Neuronal stem cell (in vitro differentiated cells): Measurements from ENCODE around the gene LACRT. TPM values are rescaled to one million over a fixed set of nuclear protein-coding genes. Genes with fewer than 3 reads are reported as not detected.

Source experiments
- DNase-seq: peaks from one replicate; pipeline ENCODE4 v3.0.0-alpha.2; 2013; ENCODE audit warnings: low spot score
- H2AFZ ChIP-seq: one replicate; pipeline ENCODE4 v1.6.1; 2013; ENCODE audit warnings: mild to moderate bottlenecking, low read length, inconsistent platforms
- H2AK5ac ChIP-seq: 2 replicates; pipeline ENCODE4 v1.6.1; 2013; ENCODE audit warnings: low read depth, mild to moderate bottlenecking, inconsistent platforms, low read length, moderate library complexity, mixed read lengths
- H2BK120ac ChIP-seq: 2 replicates; pipeline ENCODE4 v1.6.1; 2013; ENCODE audit warnings: low read depth, mild to moderate bottlenecking, inconsistent platforms, low read length, moderate library complexity, mixed read lengths
- H2BK12ac ChIP-seq: one replicate; pipeline ENCODE4 v1.6.1; 2013; ENCODE audit warnings: low read length, inconsistent platforms
- H2BK15ac ChIP-seq: 2 replicates; pipeline ENCODE4 v1.6.1; 2013; ENCODE audit warnings: mild to moderate bottlenecking, low read length, inconsistent platforms, mixed read lengths
- H2BK5ac ChIP-seq: one replicate; pipeline ENCODE4 v1.6.1; 2013; ENCODE audit warnings: inconsistent platforms, mild to moderate bottlenecking, low read length, moderate library complexity
- H3K14ac ChIP-seq: one replicate; pipeline ENCODE4 v1.6.1; 2013; ENCODE audit warnings: low read length, inconsistent platforms
- H3K18ac ChIP-seq: 2 replicates; pipeline ENCODE4 v1.6.1; 2013; ENCODE audit warnings: low read length, inconsistent platforms
- H3K23ac ChIP-seq: 2 replicates; pipeline ENCODE4 v1.6.1; 2013; ENCODE audit warnings: low read depth, mild to moderate bottlenecking, mixed read lengths, low read length, inconsistent platforms; ENCODE audit not compliant: poor library complexity
- H3K27ac ChIP-seq: replicated peaks from 3 replicates; pipeline ENCODE4 v1.5.1; 2013; ENCODE audit warnings: low read length, inconsistent platforms
- H3K27me3 ChIP-seq, 3 experiments: 2 replicates each; pipeline ENCODE4 v1.6.1; 2013; ENCODE audit warnings: low read length in 3 of 3, mild to moderate bottlenecking in 2 of 3, inconsistent platforms in 1 of 3, low read depth in 1 of 3, mixed read lengths in 1 of 3, moderate library complexity in 1 of 3; ENCODE audit not compliant: control insufficient read depth in 3 of 3, insufficient read depth in 3 of 3
- H3K36me3 ChIP-seq, 2 donors: replicated peaks in 1 of 2; 2 replicates each; pipeline ENCODE4 v1.6.1; 2013; ENCODE audit warnings: low read length in 2 of 2; ENCODE audit not compliant: control insufficient read depth in 2 of 2, insufficient read depth in 2 of 2
- H3K4ac ChIP-seq: 2 replicates; pipeline ENCODE4 v1.6.1; 2013; ENCODE audit warnings: inconsistent platforms, mild to moderate bottlenecking, low read length, moderate library complexity
- H3K4me1 ChIP-seq, 2 donors: 1 replicate in 1 of 2; 2 replicates in 1 of 2; pipeline ENCODE4 v1.6.1; 2013; ENCODE audit warnings: low read length in 2 of 2, low read depth in 1 of 2; ENCODE audit not compliant: control insufficient read depth in 2 of 2, insufficient read depth in 1 of 2
- H3K4me2 ChIP-seq: one replicate; pipeline ENCODE4 v1.6.1; 2013; ENCODE audit warnings: mild to moderate bottlenecking, low read length, inconsistent platforms; ENCODE audit not compliant: insufficient read depth, poor library complexity, severe bottlenecking
- H3K4me3 ChIP-seq, 2 donors: 2 replicates each; pipeline ENCODE4 v1.5.1; 2013; ENCODE audit warnings: low read length in 2 of 2, mild to moderate bottlenecking in 2 of 2, inconsistent platforms in 1 of 2, moderate library complexity in 1 of 2
- H3K79me1 ChIP-seq: one replicate; pipeline ENCODE4 v1.6.1; 2013; ENCODE audit warnings: low read depth, mild to moderate bottlenecking, inconsistent platforms, low read length, moderate library complexity
- H3K9ac ChIP-seq: one replicate; pipeline ENCODE4 v1.6.1; 2013; ENCODE audit warnings: mild to moderate bottlenecking, low read depth, low read length, inconsistent platforms; ENCODE audit not compliant: poor library complexity
- H3K9me3 ChIP-seq, 2 donors: replicated peaks in 1 of 2; 2 replicates each; pipeline versions ENCODE3 to v1.6.1; 2013; ENCODE audit warnings: low read length in 2 of 2, mild to moderate bottlenecking in 2 of 2, inconsistent platforms in 1 of 2, low read depth in 1 of 2, mixed read lengths in 1 of 2, moderate library complexity in 1 of 2; ENCODE audit not compliant: control insufficient read depth in 2 of 2, insufficient read depth in 1 of 2
- H4K8ac ChIP-seq: one replicate; pipeline ENCODE4 v1.6.1; 2013; ENCODE audit warnings: low read depth, mild to moderate bottlenecking, inconsistent platforms, low read length, moderate library complexity
- H4K91ac ChIP-seq: one replicate; pipeline ENCODE4 v1.6.1; 2013; ENCODE audit warnings: low read length, low read depth, mild to moderate bottlenecking, inconsistent platforms; ENCODE audit not compliant: poor library complexity
- WGBS, 2 donors: extraction: QIAGEN DNeasy Blood & Tissue Kit; methylation state at CpG; one replicate each; pipeline ENCODE4 v1.1.7; 2013; ENCODE audit warnings: missing lambda C conversion rate in 2 of 2, mixed read lengths in 1 of 2; ENCODE audit not compliant: insufficient read length in 2 of 2, insufficient replicate concordance in 1 of 2; ENCODE audit errors: extremely low coverage in 2 of 2; 5-methylcytosine and 5-hydroxymethylcytosine counted together
- polyA plus RNA-seq, 2 experiments: library from polyadenylated mRNA; stranded (reverse); fragments of 200-250 nt; gene quantifications; one replicate each; pipeline ENCODE4 v1.2.3, GENCODE V29; 2013

The LACRT gene, protein sequence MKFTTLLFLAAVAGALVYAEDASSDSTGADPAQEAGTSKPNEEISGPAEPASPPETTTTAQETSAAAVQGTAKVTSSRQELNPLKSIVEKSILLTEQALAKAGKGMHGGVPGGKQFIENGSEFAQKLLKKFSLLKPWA
- polyA plus RNA-seq (2013, experiment 1 of 2), result not detected
- not detected for polyA plus RNA-seq (2013, experiment 2 of 2)

DNA sequence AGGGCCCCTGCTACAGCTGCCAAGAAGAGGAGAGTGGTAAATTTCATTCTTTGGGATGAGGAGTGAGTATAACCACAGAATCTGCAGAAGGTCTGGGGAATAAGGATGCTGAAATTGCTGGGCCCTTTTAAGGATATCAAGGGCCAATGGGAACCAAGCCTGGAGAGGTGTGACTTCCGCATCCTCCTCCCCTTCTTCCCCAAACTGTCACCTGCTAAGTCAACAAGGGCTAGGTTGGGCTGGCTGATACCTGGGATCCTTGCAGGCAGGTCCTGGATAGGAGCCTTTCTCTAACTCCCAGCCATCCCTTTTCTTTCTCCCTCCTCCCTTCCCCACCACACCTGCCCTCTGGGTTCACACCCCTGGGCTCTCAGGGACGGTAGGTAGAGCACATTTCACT lies at the start of gene LACRT:
Gene LACRT, minus strand, starts transcription at position 101 of the 400 bp plus-strand sequence. Its CDS starts 54 bp downstream, at position 47.
- Histone ChIP-seq H3K9ac (no peak within 1 kb of the TSS), H4K91ac (peak within 1 kb of the TSS; percentile 44), H3K27ac (no peak within 1 kb of the TSS), H3K9me3 (no peaks in the 10 kb centered on the region), H2BK15ac (no peak within 1 kb of the TSS), H3K4ac (no peak within 1 kb of the TSS), H3K79me1 (no peaks in the 10 kb centered on the region), H3K18ac (peak within 1 kb of the TSS; percentile 79), H3K14ac (no peak within 1 kb of the TSS), H2AFZ (no peak within 1 kb of the TSS), H3K27me3 (no peaks in the 10 kb centered on the region), H3K23ac (peak within 1 kb of the TSS; percentile 39), H2BK120ac (no peak within 1 kb of the TSS), H3K36me3 (no peaks in the 10 kb centered on the region), H3K4me3 (no peak within 1 kb of the TSS), H2AK5ac (no peak within 1 kb of the TSS), H4K8ac (no peak within 1 kb of the TSS), H2BK12ac (no peak within 1 kb of the TSS), H2BK5ac (no peak within 1 kb of the TSS), H3K4me2 (no peak within 1 kb of the TSS), H3K4me1 (peaks cover 0 to 10% of the 10 kb centered on the region in 2 donors)
- no CpG with 5 or more reads among the region's 2 CpGs for WGBS, 2 donors
- no peak for DNase-seq

DNA sequence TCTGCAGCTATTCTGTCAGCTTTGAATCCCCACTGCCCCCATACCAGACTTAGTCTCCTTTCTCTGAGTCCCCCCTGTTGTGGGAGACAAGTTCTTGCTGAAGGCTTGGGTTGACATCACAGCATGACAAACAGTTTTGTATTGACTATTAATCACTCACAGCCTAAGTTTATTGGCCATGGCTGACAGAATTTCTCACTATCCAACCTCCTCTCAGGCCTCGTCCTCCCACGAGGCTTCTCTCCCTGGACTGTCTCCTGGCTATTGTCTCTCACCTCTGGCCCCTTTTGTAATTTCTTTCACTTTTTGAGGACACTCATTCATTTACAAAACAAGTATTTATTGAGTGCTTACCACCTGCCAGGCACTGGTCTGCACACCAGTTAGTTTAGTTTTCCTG lies 48.7 kb upstream of the LACRT start:
- Histone ChIP-seq H4K91ac (no peak overlapping the region), H3K14ac (no peak overlapping the region)
- no CpG with 5 or more reads among the region's 2 CpGs for WGBS, 2 donors

DNA sequence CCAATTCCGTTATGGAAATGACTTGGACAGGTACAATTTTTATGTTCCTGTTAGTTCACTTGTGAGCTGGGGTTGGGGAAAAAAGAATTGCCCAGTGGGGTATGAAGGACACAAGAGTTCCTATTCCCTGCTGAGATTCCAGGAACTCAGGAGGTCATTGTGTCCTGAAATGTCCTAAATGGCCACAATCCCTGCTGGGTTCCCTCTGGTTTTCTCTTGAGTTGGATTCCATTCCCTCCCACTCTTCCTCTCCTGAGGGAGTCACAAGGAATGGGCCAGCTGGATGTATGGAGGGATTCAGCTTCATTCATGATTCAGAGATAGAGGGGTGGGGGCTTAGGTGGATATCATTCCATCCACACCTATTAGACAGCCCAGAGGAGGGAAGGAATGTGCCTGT lies 48.0 kb upstream of the LACRT start:
- WGBS, 2 donors, result no CpG with 5 or more reads among the region's 1 CpG
- no peak overlapping the region for H3K4ac ChIP-seq

More for the DNA sequence above, 48.7 kb upstream of the LACRT start:
- Histone ChIP-seq H3K18ac (no peak overlapping the region), H3K4me2 (no peak overlapping the region), H2AK5ac (no peak overlapping the region), H3K4me3 (no peak overlapping the region), H2AFZ (no peak overlapping the region), H4K8ac (no peak overlapping the region), H3K4me1 (peaks cover 18 to 19% of the 10 kb centered on the region in 2 donors), H3K27ac (no peak overlapping the region), H3K23ac (no peak overlapping the region), H3K9me3 (peaks cover 0 to 3% of the 10 kb centered on the region in 2 donors), H3K27me3 (no peaks in the 10 kb centered on the region), H3K9ac (no peak overlapping the region), H2BK15ac (no peak overlapping the region), H3K79me1 (no peaks in the 10 kb centered on the region), H2BK12ac (no peak overlapping the region), H2BK120ac (no peak overlapping the region), H3K36me3 (no peaks in the 10 kb centered on the region), H3K4ac (no peak overlapping the region), H2BK5ac (no peak overlapping the region)
- DNase-seq, result no peak

DNA sequence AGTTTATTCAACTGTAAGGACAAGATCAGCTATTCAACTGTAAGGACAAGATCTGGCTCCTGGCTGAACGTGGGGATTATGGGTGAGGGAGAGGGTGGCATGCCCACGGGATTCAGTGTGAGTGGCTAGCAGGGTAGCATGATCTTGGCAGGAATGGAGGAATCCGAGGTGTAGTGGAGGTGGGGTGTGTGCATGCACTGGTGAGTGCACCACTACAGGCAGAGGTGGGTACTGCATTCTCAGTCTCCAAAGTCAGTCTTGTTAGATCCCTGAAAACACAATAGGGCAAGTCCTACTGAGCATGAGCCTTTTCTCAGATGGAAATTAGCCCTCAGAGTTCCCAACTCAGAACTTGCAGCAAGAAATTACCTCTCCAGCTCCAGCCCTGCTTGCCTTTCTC lies 45.7 kb upstream of the LACRT start:
- H3K27ac ChIP-seq, result no peak overlapping the region
- WGBS, 2 donors, result no CpG with 5 or more reads among the region's 3 CpGs
- no peak overlapping the region for H4K91ac ChIP-seq
- no peak overlapping the region for H2BK120ac ChIP-seq
- H2BK15ac ChIP-seq, result no peak overlapping the region
- no peaks in the 10 kb centered on the region for H3K36me3 ChIP-seq
- no peak overlapping the region for H3K4me3 ChIP-seq
- H3K14ac ChIP-seq, result no peak overlapping the region
- H2BK5ac ChIP-seq, result no peak overlapping the region
- no peak overlapping the region for H2AK5ac ChIP-seq
- no peaks in the 10 kb centered on the region for H3K9me3 ChIP-seq
- DNase-seq, result no peak
- H3K18ac ChIP-seq, result no peak overlapping the region
- H3K4ac ChIP-seq, result no peak overlapping the region
- no peaks in the 10 kb centered on the region for H3K79me1 ChIP-seq
- no peak overlapping the region for H2BK12ac ChIP-seq
- H3K23ac ChIP-seq, result no peak overlapping the region
- H3K9ac ChIP-seq, result no peak overlapping the region
- no peak overlapping the region for H3K4me2 ChIP-seq
- H3K4me1 ChIP-seq, result peaks cover 18 to 19% of the 10 kb centered on the region in 2 donors
- H4K8ac ChIP-seq, result no peak overlapping the region
- no peaks in the 10 kb centered on the region for H3K27me3 ChIP-seq
- no peak overlapping the region for H2AFZ ChIP-seq

More for the DNA sequence above, 48.0 kb upstream of the LACRT start:
- H2BK15ac ChIP-seq, result no peak overlapping the region
- H3K14ac ChIP-seq, result no peak overlapping the region
- no peak overlapping the region for H3K4me2 ChIP-seq
- H3K23ac ChIP-seq, result no peak overlapping the region
- H4K8ac ChIP-seq, result no peak overlapping the region
- H2BK120ac ChIP-seq, result no peak overlapping the region
- H2AFZ ChIP-seq, result no peak overlapping the region
- H3K4me3 ChIP-seq, result no peak overlapping the region
- H3K18ac ChIP-seq, result no peak overlapping the region
- no peaks in the 10 kb centered on the region for H3K27me3 ChIP-seq
- H2BK12ac ChIP-seq, result no peak overlapping the region
- H2BK5ac ChIP-seq, result no peak overlapping the region
- H2AK5ac ChIP-seq, result no peak overlapping the region
- DNase-seq, result no peak
- H3K4me1 ChIP-seq, result peaks cover 18 to 19% of the 10 kb centered on the region in 2 donors
- H3K9me3 ChIP-seq, result peaks cover 0 to 3% of the 10 kb centered on the region in 2 donors
- no peak overlapping the region for H4K91ac ChIP-seq
- no peaks in the 10 kb centered on the region for H3K36me3 ChIP-seq
- H3K27ac ChIP-seq, result no peak overlapping the region
- H3K9ac ChIP-seq, result peak overlapping the region; percentile 15
- H3K79me1 ChIP-seq, result no peaks in the 10 kb centered on the region
